ENCODE data around the gene ATG101. TPM values are rescaled to one million over a fixed set of nuclear protein-coding genes. Genes with fewer than 3 reads are reported as not detected.
A peak's percentile ranks its signal among the peaks of the same experiment; 100 is the strongest.

ATG101 gene
- total and polyA plus RNA-seq, 2 of the 13 experiments (the other 11 are each of a cell fraction or from before 2014, with no cell fraction given) = 58.2 to 67.7 TPM

- TF ChIP-seq ZBTB33 (CRISPR knock-in tag; IDR thresholded peaks at IDR 0.05) (no peak), ISL2 (CRISPR knock-in tag; IDR thresholded peaks at IDR 0.05) (no peak), RERE (CRISPR knock-in tag; IDR thresholded peaks at IDR 0.05; ENCODE audit: low read depth) (no peak), CEBPB (IDR thresholded peaks at IDR 0.05; ENCODE audit: borderline replicate concordance, low read depth, low read length) (no peak), POLR2G (IDR thresholded peaks at IDR 0.05; ENCODE audit: low read depth, low read length) (0 out of 2 replicates have a peak, but pooled peaks have one; percentile 13), NFIB (CRISPR knock-in tag; IDR thresholded peaks at IDR 0.05; ENCODE audit: borderline replicate concordance) (no peak), ZNF543 (CRISPR knock-in tag; IDR thresholded peaks at IDR 0.05) (peak; percentile 73; the same call in 1 of the 2 replicates), TAF1 (CRISPR knock-in tag; IDR thresholded peaks at IDR 0.05) (0 out of 2 replicates have a peak, but pooled peaks have one; percentile 13), ZNF143 (CRISPR knock-in tag; IDR thresholded peaks at IDR 0.05) (0 out of 2 replicates have a peak, but pooled peaks have one; percentile 32), ZBTB39 (CRISPR knock-in tag; IDR thresholded peaks at IDR 0.05) (no peak), CC2D1A (CRISPR knock-in tag; IDR thresholded peaks at IDR 0.05) (no peak), ZFY (CRISPR knock-in tag; IDR thresholded peaks at IDR 0.05) (peak; percentile 65), MEF2D (CRISPR knock-in tag; IDR thresholded peaks at IDR 0.05) (0 out of 2 replicates have a peak, but pooled peaks have one; percentile 21), KLF15 (CRISPR knock-in tag; IDR thresholded peaks at IDR 0.05; ENCODE audit: borderline replicate concordance) (no peak), ARNTL (CRISPR knock-in tag; IDR thresholded peaks at IDR 0.05) (peak; percentile 50; the same call in 1 of the 2 replicates), ZNF7 (CRISPR knock-in tag; IDR thresholded peaks at IDR 0.05) (no peak), GPN1 (CRISPR knock-in tag; IDR thresholded peaks at IDR 0.05; ENCODE audit: borderline replicate concordance) (no peak)
- TF ChIP-seq, protein P1, sequence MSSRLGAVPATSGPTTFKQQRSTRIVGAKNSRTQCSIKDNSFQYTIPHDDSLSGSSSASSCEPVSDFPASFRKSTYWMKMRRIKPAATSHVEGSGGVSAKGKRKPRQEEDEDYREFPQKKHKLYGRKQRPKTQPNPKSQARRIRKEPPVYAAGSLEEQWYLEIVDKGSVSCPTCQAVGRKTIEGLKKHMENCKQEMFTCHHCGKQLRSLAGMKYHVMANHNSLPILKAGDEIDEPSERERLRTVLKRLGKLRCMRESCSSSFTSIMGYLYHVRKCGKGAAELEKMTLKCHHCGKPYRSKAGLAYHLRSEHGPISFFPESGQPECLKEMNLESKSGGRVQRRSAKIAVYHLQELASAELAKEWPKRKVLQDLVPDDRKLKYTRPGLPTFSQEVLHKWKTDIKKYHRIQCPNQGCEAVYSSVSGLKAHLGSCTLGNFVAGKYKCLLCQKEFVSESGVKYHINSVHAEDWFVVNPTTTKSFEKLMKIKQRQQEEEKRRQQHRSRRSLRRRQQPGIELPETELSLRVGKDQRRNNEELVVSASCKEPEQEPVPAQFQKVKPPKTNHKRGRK (CRISPR knock-in tag; IDR thresholded peaks at IDR 0.05) = no peak
Measured at GRCh38 chr12:52062167-52063081, 7.4 kb upstream of the ATG101 start (continued).

Data from HepG2 (cell line).